Measurements from ENCODE around the gene RNF175. TPM values are rescaled to one million over a fixed set of nuclear protein-coding genes. Genes with fewer than 3 reads are reported as not detected.

RNF175 gene
- total RNA-seq = 1.7 and 1.9 TPM in 2 replicates
- long read RNA-seq = 0 reads

- H3K27ac Mint-ChIP-seq = no peak within 1 kb of the TSS
- no peak for TF ChIP-seq CTCF (IDR thresholded peaks at IDR 0.05; ENCODE audit: unreplicated experiment)
- H3K27me3 Mint-ChIP-seq = peaks cover 65% of the 10 kb centered on the region
- H3K9me3 Mint-ChIP-seq (ENCODE audit: low read depth) = no peaks in the 10 kb centered on the region
- peak; percentile 40 for DNase-seq (ENCODE audit: low spot score, unreplicated experiment)
- peak within 1 kb of the TSS; percentile 67 for H3K4me3 Mint-ChIP-seq (ENCODE audit: low read depth)
- H3K4me1 Mint-ChIP-seq (ENCODE audit: low read depth) = peaks cover 6% of the 10 kb centered on the region
- no peaks in the 10 kb centered on the region for H3K36me3 Mint-ChIP-seq (ENCODE audit: insufficient read depth)
These were observed at the start of gene RNF175 for GRCh38 chr4:153759407-153760316. RNF175 (minus strand) TSS chr4:153760024; CDS start chr4:153759862, 162 bp downstream.

- Mint-ChIP-seq H3K9me3 (ENCODE audit: low read depth) (no peaks in the 10 kb centered on the region), H3K36me3 (ENCODE audit: insufficient read depth) (no peaks in the 10 kb centered on the region), H3K27ac (no peak overlapping the region), H3K4me3 (ENCODE audit: low read depth) (no peak overlapping the region), H3K4me1 (ENCODE audit: low read depth) (peaks cover 4% of the 10 kb centered on the region), H3K27me3 (no peaks in the 10 kb centered on the region)
- DNase-seq (ENCODE audit: low spot score, unreplicated experiment) = no peak
- TF ChIP-seq CTCF (IDR thresholded peaks at IDR 0.05; ENCODE audit: unreplicated experiment) = no peak
These were observed 49.5 kb upstream of the RNF175 start for GRCh38 chr4:153809307-153809706.

- Mint-ChIP-seq H3K4me1 (ENCODE audit: low read depth) (peaks cover 4% of the 10 kb centered on the region), H3K36me3 (ENCODE audit: insufficient read depth) (no peaks in the 10 kb centered on the region), H3K9me3 (ENCODE audit: low read depth) (no peaks in the 10 kb centered on the region), H3K4me3 (ENCODE audit: low read depth) (no peak overlapping the region), H3K27ac (no peak overlapping the region), H3K27me3 (no peaks in the 10 kb centered on the region)
- no peak for TF ChIP-seq CTCF (IDR thresholded peaks at IDR 0.05; ENCODE audit: unreplicated experiment)
- no peak for DNase-seq (ENCODE audit: low spot score, unreplicated experiment)
These were observed 48.4 kb upstream of the RNF175 start for GRCh38 chr4:153808175-153808574.

GRCh38 chr4:153806073-153806472 is 46.2 kb upstream of the RNF175 start:
- H3K4me1 Mint-ChIP-seq (ENCODE audit: low read depth) = no peaks in the 10 kb centered on the region
- no peaks in the 10 kb centered on the region for H3K36me3 Mint-ChIP-seq (ENCODE audit: insufficient read depth)
- DNase-seq (ENCODE audit: low spot score, unreplicated experiment) = no peak
- H3K4me3 Mint-ChIP-seq (ENCODE audit: low read depth) = no peak overlapping the region
- no peaks in the 10 kb centered on the region for H3K9me3 Mint-ChIP-seq (ENCODE audit: low read depth)
- no peak overlapping the region for H3K27ac Mint-ChIP-seq
- no peaks in the 10 kb centered on the region for H3K27me3 Mint-ChIP-seq
- TF ChIP-seq CTCF (IDR thresholded peaks at IDR 0.05; ENCODE audit: unreplicated experiment) = no peak

- Mint-ChIP-seq H3K4me3 (ENCODE audit: low read depth) (no peak overlapping the region), H3K36me3 (ENCODE audit: insufficient read depth) (no peaks in the 10 kb centered on the region), H3K27ac (no peak overlapping the region), H3K4me1 (ENCODE audit: low read depth) (peaks cover under 1% of the 10 kb centered on the region), H3K27me3 (no peaks in the 10 kb centered on the region), H3K9me3 (ENCODE audit: low read depth) (no peaks in the 10 kb centered on the region)
- TF ChIP-seq CTCF (IDR thresholded peaks at IDR 0.05; ENCODE audit: unreplicated experiment) = no peak
- DNase-seq (ENCODE audit: low spot score, unreplicated experiment) = no peak
These were observed 44.9 kb upstream of the RNF175 start for GRCh38 chr4:153804722-153805121.

Measured in progenitor cell of endocrine pancreas (in vitro differentiated cells).